ENCODE measurements around the gene NEAT1. TPM values are rescaled to one million over a fixed set of nuclear protein-coding genes. Genes with fewer than 3 reads are reported as not detected.

NEAT1 gene
- total and polyA plus RNA-seq, 2 of the 8 experiments (the other 6 are each of a cell fraction or from before 2014, with no cell fraction given) = 2.4 to 10.7 TPM

- no peak overlapping the region for H3K9ac ChIP-seq (replicated peaks in 1 of 4; ENCODE audit: extremely low read depth in 1 of 4, low read depth in 3 of 4, low read length in 3 of 4)
- FAIRE-seq (no peak), DNase-seq (ENCODE audit: low read depth in 1 of 2, low spot score in 2 of 2) (no peak)
- peaks cover 0 to 18% (median 15%) of the 10 kb centered on the region in 4 experiments; a peak in 5 of 7 replicates for H3K4me1 ChIP-seq (replicated peaks in 1 of 4; ENCODE audit: control insufficient read depth in 3 of 4, insufficient read depth in 4 of 4, low read length in 3 of 4)
- no peaks in the 10 kb centered on the region for H4K20me1 ChIP-seq (replicated peaks in 1 of 2; ENCODE audit: control insufficient read depth in 1 of 2, insufficient read depth in 2 of 2, low read length in 2 of 2)
- no peak overlapping the region for H2AK5ac ChIP-seq (ENCODE audit: low read depth, low read length)
- H4K91ac ChIP-seq (replicated peaks; ENCODE audit: insufficient read length, low read length) = no peak overlapping the region
- H3K79me1 ChIP-seq (ENCODE audit: low read depth, low read length) = peaks cover 3% of the 10 kb centered on the region; the same call in 1 of the 2 replicates
- H4K8ac ChIP-seq (ENCODE audit: extremely low read depth, insufficient read depth, low read length) = no peak overlapping the region
- H3K27ac ChIP-seq (ENCODE audit: low read depth, low read length) = no peak overlapping the region
- 90% methylated on average over 3 of the region's 3 CpGs; no CpG with 5 or more reads in 1 of the 2 experiments for WGBS, 2 experiments (ENCODE audit: extremely low coverage in 1 of 2, insufficient coverage in 1 of 2, insufficient read length in 1 of 2, insufficient replicate concordance in 2 of 2, low coverage in 1 of 2, low lambda C conversion rate in 2 of 2, missing lambda C conversion rate in 1 of 2)
- no peak overlapping the region for H2BK20ac ChIP-seq (ENCODE audit: low read length)
- no peak overlapping the region for H2AFZ ChIP-seq (ENCODE audit: low read length)
- no peak overlapping the region for H2BK120ac ChIP-seq (replicated peaks; ENCODE audit: low read depth, low read length)
- no peak overlapping the region for H3K4ac ChIP-seq (replicated peaks; ENCODE audit: insufficient read length, low read depth, low read length)
- H3K36me3 ChIP-seq (ENCODE audit: control insufficient read depth in 2 of 4, insufficient read depth in 4 of 4, low read length in 3 of 4) = no peaks in the 10 kb centered on the region
- no peak overlapping the region for H3K4me2 ChIP-seq (ENCODE audit: insufficient read depth in 1 of 2, low read depth in 2 of 2, low read length in 2 of 2)
- 0 out of 4 replicates have a peak, but pooled peaks cover 0 to 7% of the 10 kb centered on the region in 2 experiments for H3K79me2 ChIP-seq (ENCODE audit: control insufficient read depth in 1 of 2, insufficient read depth in 2 of 2, low read length in 2 of 2)
- no peak overlapping the region for H2BK15ac ChIP-seq (ENCODE audit: low read length)
- POLR2A ChIA-PET (ENCODE audit: partially characterized antibody) = interaction anchor here (26.0 kb wide), 1 partner anchor 23 kb away, joined by 1447 read pairs; the partner anchor contains the start of gene MALAT1
- no peak overlapping the region for H4K5ac ChIP-seq (ENCODE audit: insufficient read length, low read depth, low read length)
- no peak overlapping the region for H3K18ac ChIP-seq (ENCODE audit: extremely low read depth, low read length)
- H3K56ac ChIP-seq (replicated peaks; ENCODE audit: insufficient read length, low read depth, low read length) = no peak overlapping the region
- no peak overlapping the region for H2BK12ac ChIP-seq (ENCODE audit: low read depth, low read length)
- H3K23ac ChIP-seq (ENCODE audit: insufficient read length) = no peak overlapping the region
- no peak overlapping the region for H3K4me3 ChIP-seq (ENCODE audit: extremely low read depth in 1 of 4, insufficient read depth in 2 of 4, low read depth in 3 of 4, low read length in 4 of 4)
- no peak overlapping the region for H3K14ac ChIP-seq (ENCODE audit: insufficient read length)
- no peaks in the 10 kb centered on the region for H3K9me3 ChIP-seq (ENCODE audit: insufficient read depth in 2 of 2, low read depth in 1 of 2, low read length in 1 of 2)
- CTCF ChIA-PET (ENCODE audit: partially characterized antibody) = interaction anchor here (0.6 to 26.0 kb wide), 8 partner anchors 15 to 143 kb away, joined by 3 to 809 read pairs (median 4); partner anchors contain the start of genes MALAT1 and NEAT1
- H3K23me2 ChIP-seq (ENCODE audit: low read depth, low read length) = peaks cover 9% of the 10 kb centered on the region
- no peaks in the 10 kb centered on the region for H3K27me3 ChIP-seq (replicated peaks in 1 of 4; ENCODE audit: control insufficient read depth in 3 of 4, extremely low read depth in 1 of 4, insufficient read depth in 3 of 4, low read length in 3 of 4)
- no peak overlapping the region for H2BK5ac ChIP-seq (ENCODE audit: low read depth, low read length)
- TF ChIP-seq HDAC2 (IDR thresholded peaks at IDR 0.05; ENCODE audit: borderline replicate concordance in 1 of 2, low read depth in 2 of 2, low read length in 2 of 2) = no peak
- no peak for TF ChIP-seq EP300 (IDR thresholded peaks at IDR 0.05; ENCODE audit: borderline replicate concordance in 1 of 2, low read depth in 2 of 2, low read length in 2 of 2)
- TF ChIP-seq KDM4A (IDR thresholded peaks at IDR 0.05; ENCODE audit: low read depth, low read length, severe bottlenecking) = no peak
- no peak for TF ChIP-seq CBX5 (IDR thresholded peaks at IDR 0.05; ENCODE audit: low read depth, low read length)
- no peak for TF ChIP-seq BRCA1 (IDR thresholded peaks at IDR 0.05; ENCODE audit: low read depth, low read length)
- TF ChIP-seq TAF1 (IDR thresholded peaks at IDR 0.05; ENCODE audit: low read depth, low read length) = no peak
- no peak for TF ChIP-seq HDAC6 (IDR thresholded peaks at IDR 0.05; ENCODE audit: low read depth, low read length)
- TF ChIP-seq, protein P1, sequence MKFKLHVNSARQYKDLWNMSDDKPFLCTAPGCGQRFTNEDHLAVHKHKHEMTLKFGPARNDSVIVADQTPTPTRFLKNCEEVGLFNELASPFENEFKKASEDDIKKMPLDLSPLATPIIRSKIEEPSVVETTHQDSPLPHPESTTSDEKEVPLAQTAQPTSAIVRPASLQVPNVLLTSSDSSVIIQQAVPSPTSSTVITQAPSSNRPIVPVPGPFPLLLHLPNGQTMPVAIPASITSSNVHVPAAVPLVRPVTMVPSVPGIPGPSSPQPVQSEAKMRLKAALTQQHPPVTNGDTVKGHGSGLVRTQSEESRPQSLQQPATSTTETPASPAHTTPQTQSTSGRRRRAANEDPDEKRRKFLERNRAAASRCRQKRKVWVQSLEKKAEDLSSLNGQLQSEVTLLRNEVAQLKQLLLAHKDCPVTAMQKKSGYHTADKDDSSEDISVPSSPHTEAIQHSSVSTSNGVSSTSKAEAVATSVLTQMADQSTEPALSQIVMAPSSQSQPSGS (IDR thresholded peaks at IDR 0.05; ENCODE audit: low read length) = no peak
- TF ChIP-seq SAP30 (IDR thresholded peaks at IDR 0.05; ENCODE audit: insufficient read depth, insufficient replicate concordance, low read length) = no peak
- no peak for TF ChIP-seq SIX5 (IDR thresholded peaks at IDR 0.05; ENCODE audit: low read depth, low read length)
- TF ChIP-seq, protein P2, sequence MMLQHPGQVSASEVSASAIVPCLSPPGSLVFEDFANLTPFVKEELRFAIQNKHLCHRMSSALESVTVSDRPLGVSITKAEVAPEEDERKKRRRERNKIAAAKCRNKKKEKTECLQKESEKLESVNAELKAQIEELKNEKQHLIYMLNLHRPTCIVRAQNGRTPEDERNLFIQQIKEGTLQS (IDR thresholded peaks at IDR 0.05; ENCODE audit: insufficient read depth, low read depth, low read length) = no peak
These were observed 52.3 kb downstream of the NEAT1 start for GRCh38 chr11:65474864-65475263.

All from H1 (cell line).